GM06990 (cell line): Measurements from ENCODE around the gene IGFBP1.

Experiments
- DNase-seq: peaks from one replicate; pipeline ENCODE4 v3.0.0-alpha.2; 2011; ENCODE audit not compliant: insufficient read length; ENCODE audit errors: extremely low read depth
- H3K27me3 ChIP-seq: replicated peaks from 2 replicates; pipeline ENCODE4 v1.6.0; 2011; ENCODE audit warnings: low read length; ENCODE audit not compliant: control insufficient read depth, insufficient read depth
- H3K36me3 ChIP-seq: 2 replicates; pipeline ENCODE4 v1.5.1; 2011; ENCODE audit warnings: low read length; ENCODE audit not compliant: control insufficient read depth, insufficient read depth
- H3K4me3 ChIP-seq: replicated peaks from 2 replicates; pipeline ENCODE4 v1.5.1; 2011; ENCODE audit warnings: low read depth, mild to moderate bottlenecking, control low read depth, low read length
- TF ChIP-seq, protein P1 (sequence below): IDR thresholded peaks from 2 replicates; pipeline ENCODE4 v1.5.1; 2011; ENCODE audit warnings: low read length, control low read depth, mild to moderate bottlenecking, inconsistent platforms; ENCODE audit not compliant: insufficient read depth, poor library complexity, severe bottlenecking

IGFBP1 gene

DNA sequence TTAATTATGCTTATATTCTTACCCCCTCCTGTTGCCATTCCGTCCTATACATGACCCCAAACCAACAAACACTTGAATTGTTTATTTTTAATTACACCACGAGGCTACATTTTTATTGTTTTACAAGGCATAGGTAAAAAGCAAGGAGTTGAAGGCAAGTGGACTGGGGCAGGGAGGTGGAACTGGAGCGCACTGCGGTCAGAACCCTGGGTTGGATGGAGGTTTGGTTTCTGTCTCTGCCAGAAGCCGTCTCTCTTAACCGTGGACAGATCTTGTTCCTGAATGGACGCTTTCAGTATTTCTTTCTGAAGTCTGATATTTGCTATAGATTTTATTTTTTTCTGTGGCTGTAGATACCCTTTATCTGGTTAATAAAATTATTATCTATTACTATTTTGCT is 52.7 kb downstream of the IGFBP1 start:
- Histone ChIP-seq H3K27me3 (no peaks in the 10 kb centered on the region), H3K36me3 (no peaks in the 10 kb centered on the region), H3K4me3 (no peak overlapping the region)
- TF ChIP-seq, protein P1, sequence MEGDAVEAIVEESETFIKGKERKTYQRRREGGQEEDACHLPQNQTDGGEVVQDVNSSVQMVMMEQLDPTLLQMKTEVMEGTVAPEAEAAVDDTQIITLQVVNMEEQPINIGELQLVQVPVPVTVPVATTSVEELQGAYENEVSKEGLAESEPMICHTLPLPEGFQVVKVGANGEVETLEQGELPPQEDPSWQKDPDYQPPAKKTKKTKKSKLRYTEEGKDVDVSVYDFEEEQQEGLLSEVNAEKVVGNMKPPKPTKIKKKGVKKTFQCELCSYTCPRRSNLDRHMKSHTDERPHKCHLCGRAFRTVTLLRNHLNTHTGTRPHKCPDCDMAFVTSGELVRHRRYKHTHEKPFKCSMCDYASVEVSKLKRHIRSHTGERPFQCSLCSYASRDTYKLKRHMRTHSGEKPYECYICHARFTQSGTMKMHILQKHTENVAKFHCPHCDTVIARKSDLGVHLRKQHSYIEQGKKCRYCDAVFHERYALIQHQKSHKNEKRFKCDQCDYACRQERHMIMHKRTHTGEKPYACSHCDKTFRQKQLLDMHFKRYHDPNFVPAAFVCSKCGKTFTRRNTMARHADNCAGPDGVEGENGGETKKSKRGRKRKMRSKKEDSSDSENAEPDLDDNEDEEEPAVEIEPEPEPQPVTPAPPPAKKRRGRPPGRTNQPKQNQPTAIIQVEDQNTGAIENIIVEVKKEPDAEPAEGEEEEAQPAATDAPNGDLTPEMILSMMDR = no peak
- no peak for DNase-seq
